Astrocyte (in vitro differentiated cells and primary cell): ENCODE data around the gene PLA2G2F. TPM values are rescaled to one million over a fixed set of nuclear protein-coding genes. Genes with fewer than 3 reads are reported as not detected.
A peak's percentile ranks its signal among the peaks of the same experiment; 100 is the strongest.

Experiments used
- DNase-seq: peaks from one replicate; pipeline ENCODE4 v3.0.0-alpha.2; 2010; ENCODE audit warnings: low read depth
- FAIRE-seq: peaks from 2 replicates; lab custom pipeline; 2011; peaks lifted over from hg19 to GRCh38; lab: Jason Lieb, UNC
- H2AFZ ChIP-seq: 2 replicates; pipeline ENCODE4 v1.6.0; 2012; ENCODE audit warnings: low read depth, low read length, inconsistent platforms
- H3K27ac ChIP-seq: 2 replicates; pipeline ENCODE4 v1.5.1; 2011; ENCODE audit warnings: low read depth, low read length, inconsistent platforms
- H3K27me3 ChIP-seq: 2 replicates; pipeline ENCODE4 v1.6.0; 2011; ENCODE audit warnings: low read length, inconsistent platforms; ENCODE audit not compliant: insufficient read depth
- H3K36me3 ChIP-seq: 2 replicates; pipeline ENCODE4 v1.5.1; 2011; ENCODE audit warnings: low read length, inconsistent platforms; ENCODE audit not compliant: insufficient read depth
- H3K4me1 ChIP-seq: 2 replicates; pipeline ENCODE4 v1.5.1; 2011; ENCODE audit warnings: low read length, inconsistent platforms; ENCODE audit not compliant: insufficient read depth
- H3K4me2 ChIP-seq: 2 replicates; pipeline ENCODE4 v1.6.0; 2012; ENCODE audit warnings: low read length, inconsistent platforms
- H3K4me3 ChIP-seq: 2 replicates; pipeline ENCODE4 v1.5.1; 2011; ENCODE audit warnings: low read depth, mild to moderate bottlenecking, low read length, inconsistent platforms; ENCODE audit not compliant: insufficient read depth
- H3K79me2 ChIP-seq: 2 replicates; pipeline ENCODE4 v1.6.0; 2012; ENCODE audit warnings: mild to moderate bottlenecking, low read length, inconsistent platforms; ENCODE audit not compliant: insufficient read depth
- H3K9ac ChIP-seq: 2 replicates; pipeline ENCODE4 v1.6.0; 2012; ENCODE audit warnings: mild to moderate bottlenecking, low read length, inconsistent platforms
- H3K9me3 ChIP-seq: 2 replicates; pipeline ENCODE4 v1.5.1; 2012; ENCODE audit warnings: low read depth, mild to moderate bottlenecking, low read length, inconsistent platforms; ENCODE audit not compliant: insufficient read depth
- H4K20me1 ChIP-seq: 2 replicates; pipeline ENCODE4 v1.6.0; 2012; ENCODE audit warnings: low read length, inconsistent platforms; ENCODE audit not compliant: insufficient read depth
- H3K27ac Mint-ChIP-seq: one replicate; pipeline ENCODE4 v1.8.0; 2021; ENCODE audit warnings: mild to moderate bottlenecking, mixed read lengths; ENCODE audit not compliant: unreplicated experiment
- H3K27me3 Mint-ChIP-seq: one replicate; pipeline ENCODE4 v1.8.0; 2021; ENCODE audit warnings: low read depth, mixed read lengths; ENCODE audit not compliant: unreplicated experiment
- H3K36me3 Mint-ChIP-seq: one replicate; pipeline ENCODE4 v1.8.0; 2021; ENCODE audit warnings: low read depth, mixed read lengths; ENCODE audit not compliant: unreplicated experiment
- H3K4me1 Mint-ChIP-seq: one replicate; pipeline ENCODE4 v1.8.0; 2021; ENCODE audit warnings: low read depth, mixed read lengths; ENCODE audit not compliant: unreplicated experiment
- H3K4me3 Mint-ChIP-seq: one replicate; pipeline ENCODE4 v1.8.0; 2021; ENCODE audit warnings: mild to moderate bottlenecking, moderate library complexity, mixed read lengths; ENCODE audit not compliant: unreplicated experiment
- H3K9me3 Mint-ChIP-seq: one replicate; pipeline ENCODE4 v1.8.0; 2021; ENCODE audit warnings: mild to moderate bottlenecking, mixed read lengths; ENCODE audit not compliant: unreplicated experiment
- CTCF ChIP-seq: IDR thresholded peaks from 2 replicates; pipeline ENCODE4 v1.5.1; 2011; ENCODE audit warnings: low read depth, mild to moderate bottlenecking, inconsistent platforms, low read length, moderate library complexity; ENCODE audit not compliant: insufficient read depth
- EZH2 ChIP-seq: IDR thresholded peaks from 2 replicates; pipeline ENCODE4 v1.6.1; 2012; ENCODE audit warnings: mild to moderate bottlenecking, low read length, inconsistent platforms; ENCODE audit not compliant: insufficient read depth
- total RNA-seq: library from RNA; stranded (reverse); gene quantifications from 2 replicates; pipeline ENCODE4 v1.2.1, GENCODE V29; 2021

Gene PLA2G2F
- total RNA-seq, 1 donor from 2014 or later, result 0.23 TPM

GRCh38 chr1:20096840-20097447 lies 42.2 kb upstream of the PLA2G2F start:
- Histone ChIP-seq H3K4me1 (no peaks in the 10 kb centered on the region), H4K20me1 (no peaks in the 10 kb centered on the region), H3K27me3 (peaks cover 19% of the 10 kb centered on the region), H2AFZ (no peak overlapping the region), H3K36me3 (no peaks in the 10 kb centered on the region), H3K4me3 (no peak overlapping the region), H3K27ac (no peak overlapping the region), H3K79me2 (no peaks in the 10 kb centered on the region), H3K9me3 (no peaks in the 10 kb centered on the region), H3K4me2 (no peak overlapping the region), H3K9ac (no peak overlapping the region)
- DNase-seq (no peak), FAIRE-seq (no peak)
- no peak overlapping the region for H3K27ac Mint-ChIP-seq
- H3K36me3 Mint-ChIP-seq, result no peaks in the 10 kb centered on the region
- no peak for TF ChIP-seq CTCF
- no peak for TF ChIP-seq EZH2
- no peak overlapping the region for H3K4me3 Mint-ChIP-seq
- H3K9me3 Mint-ChIP-seq, result peaks cover 5% of the 10 kb centered on the region
- no peaks in the 10 kb centered on the region for H3K4me1 Mint-ChIP-seq
- peaks cover 38% of the 10 kb centered on the region for H3K27me3 Mint-ChIP-seq

GRCh38 chr1:20099533-20099932 lies 39.6 kb upstream of the PLA2G2F start:
- no peak overlapping the region for H3K27ac Mint-ChIP-seq
- DNase-seq, result no peak
- Histone ChIP-seq H3K79me2 (no peaks in the 10 kb centered on the region), H4K20me1 (no peaks in the 10 kb centered on the region), H3K27me3 (peaks cover 8% of the 10 kb centered on the region), H3K4me3 (no peak overlapping the region), H3K9ac (no peak overlapping the region), H3K27ac (no peak overlapping the region), H3K4me1 (no peaks in the 10 kb centered on the region), H3K36me3 (no peaks in the 10 kb centered on the region), H3K9me3 (no peaks in the 10 kb centered on the region), H3K4me2 (no peak overlapping the region), H2AFZ (no peak overlapping the region)
- H3K4me3 Mint-ChIP-seq, result no peak overlapping the region
- no peaks in the 10 kb centered on the region for H3K4me1 Mint-ChIP-seq
- TF ChIP-seq CTCF (no peak), EZH2 (no peak)
- H3K36me3 Mint-ChIP-seq, result no peaks in the 10 kb centered on the region
- FAIRE-seq, result no peak
- H3K27me3 Mint-ChIP-seq, result peaks cover 16% of the 10 kb centered on the region
- peaks cover 5% of the 10 kb centered on the region for H3K9me3 Mint-ChIP-seq

- H3K9ac ChIP-seq, result no peak overlapping the region
- FAIRE-seq (no peak), DNase-seq (peak; percentile 50)
- no peak overlapping the region for H2AFZ ChIP-seq
- TF ChIP-seq CTCF (peak; percentile 66), EZH2 (no peak)
- peaks cover 6% of the 10 kb centered on the region for H3K27me3 ChIP-seq
- peaks cover 8% of the 10 kb centered on the region for H3K27me3 Mint-ChIP-seq
- H3K27ac ChIP-seq, result no peak overlapping the region
- no peak overlapping the region for H3K4me3 Mint-ChIP-seq
- peaks cover 5% of the 10 kb centered on the region for H3K9me3 Mint-ChIP-seq
- no peaks in the 10 kb centered on the region for H3K36me3 Mint-ChIP-seq
- no peaks in the 10 kb centered on the region for H3K4me1 ChIP-seq
- H3K4me2 ChIP-seq, result no peak overlapping the region
- H3K9me3 ChIP-seq, result no peaks in the 10 kb centered on the region
- no peaks in the 10 kb centered on the region for H3K4me1 Mint-ChIP-seq
- H3K4me3 ChIP-seq, result no peak overlapping the region
- no peaks in the 10 kb centered on the region for H4K20me1 ChIP-seq
- no peak overlapping the region for H3K27ac Mint-ChIP-seq
- no peaks in the 10 kb centered on the region for H3K79me2 ChIP-seq
- no peaks in the 10 kb centered on the region for H3K36me3 ChIP-seq
Measured at GRCh38 chr1:20100632-20101355, 38.3 kb upstream of the PLA2G2F start.
